IPS-11a (cell line): ENCODE measurements around the gene SLC35D1.

ENCODE experiments used
- H3K4me3 ChIP-seq: one replicate; pipeline ENCODE4 v1.5.1; 2013; ENCODE audit warnings: low read depth, low read length, control low read depth

SLC35D1 gene

DNA sequence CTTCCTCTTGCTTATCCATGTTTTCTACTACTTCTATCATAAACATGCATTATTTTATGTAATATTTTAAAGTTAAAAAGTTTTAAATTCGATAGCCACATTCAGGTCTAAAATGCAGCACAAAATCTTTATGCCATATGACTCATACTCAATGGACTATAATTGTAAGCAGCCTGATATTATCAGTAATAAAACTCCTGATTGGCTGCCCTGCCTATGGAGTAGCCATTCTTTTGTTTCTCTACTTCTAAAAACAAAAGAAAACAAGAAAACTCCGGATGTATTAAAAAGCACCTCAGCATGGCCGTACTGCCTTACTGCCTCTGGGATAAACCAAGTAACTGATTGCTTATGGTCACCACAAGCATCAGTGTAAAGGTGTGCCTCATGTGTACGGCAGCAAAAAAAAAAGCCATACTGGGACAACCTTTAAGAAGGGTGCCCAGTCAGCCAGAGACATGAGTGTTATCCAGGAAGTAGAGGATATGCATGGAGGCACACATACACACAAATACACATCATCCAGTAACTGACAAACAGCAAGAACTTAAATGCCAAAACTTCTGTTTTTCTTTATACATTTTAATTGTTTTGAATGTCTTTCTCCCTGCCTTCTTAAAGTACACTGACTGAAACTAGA, 9.2 kb downstream of the SLC35D1 start:
- no peak overlapping the region for H3K4me3 ChIP-seq

DNA sequence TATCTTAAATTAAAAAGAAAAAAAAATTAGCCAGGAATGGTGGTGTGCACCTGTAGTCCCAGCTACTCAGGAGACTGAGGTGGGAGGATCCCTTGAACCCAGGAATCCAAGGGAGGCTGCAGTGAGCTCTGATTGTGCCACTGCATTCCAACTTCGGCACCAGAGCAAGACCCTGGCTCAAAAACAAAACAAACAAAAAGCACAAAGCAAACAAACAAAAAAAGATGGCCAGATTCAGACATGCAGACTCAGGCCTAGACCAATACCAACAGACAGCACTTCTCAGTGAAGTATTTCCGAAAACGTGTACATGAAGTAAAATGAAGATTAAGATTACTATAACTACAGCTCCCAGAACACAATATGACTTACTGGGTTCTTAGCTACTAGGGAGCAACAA, 10.6 kb downstream of the SLC35D1 start:
- no peak overlapping the region for H3K4me3 ChIP-seq

DNA sequence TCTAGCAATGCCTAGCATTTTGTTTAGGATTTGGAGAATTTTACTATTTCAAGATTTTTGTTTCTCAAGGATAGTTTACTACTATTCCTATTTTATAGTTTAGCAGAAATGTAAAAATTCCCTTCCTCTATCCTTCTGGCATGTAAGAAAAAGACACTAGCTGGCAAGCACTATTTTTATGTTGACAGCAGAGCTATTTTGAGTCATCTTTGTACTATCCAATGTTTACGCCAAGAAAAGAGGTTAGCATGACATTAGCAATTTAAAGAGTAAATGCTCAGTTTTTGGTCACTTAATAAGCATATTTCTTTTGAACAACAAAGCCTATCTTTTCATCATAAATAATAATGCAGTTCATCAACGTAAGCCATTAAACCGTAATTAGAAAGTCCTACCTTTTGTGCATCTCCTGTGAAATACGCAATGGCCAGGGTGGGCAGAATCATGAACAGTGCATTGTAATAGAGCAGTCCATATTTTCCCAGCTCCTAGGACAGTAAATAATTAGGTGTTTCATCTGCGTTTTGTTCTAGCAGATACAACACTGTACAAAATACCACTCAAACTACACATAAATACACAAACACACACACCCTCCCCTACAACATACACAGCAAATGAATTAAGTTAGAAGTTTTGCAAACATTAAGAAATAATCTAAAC, 12.0 kb downstream of the SLC35D1 start:
- H3K4me3 ChIP-seq: no peak overlapping the region

DNA sequence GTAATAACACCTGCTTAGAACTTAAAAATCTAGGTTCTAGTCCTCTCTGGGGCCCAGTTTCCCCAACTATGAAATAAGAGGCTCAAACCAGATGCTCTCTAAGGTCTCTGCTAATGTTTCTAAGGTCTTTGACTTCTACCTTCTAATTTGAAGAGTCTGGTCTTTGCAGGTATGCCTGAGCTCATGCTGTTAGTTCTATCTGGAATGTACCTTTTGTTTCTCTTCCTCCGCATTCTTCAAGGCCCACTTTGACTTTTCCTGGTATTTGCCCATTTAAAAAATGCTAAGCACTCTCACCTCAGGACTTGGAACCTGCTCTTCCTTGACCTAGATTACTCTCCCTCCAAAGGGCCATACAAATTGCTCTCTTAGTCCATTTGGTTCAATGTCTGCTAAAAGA, 13.5 kb downstream of the SLC35D1 start:
- no peak overlapping the region for H3K4me3 ChIP-seq

DNA sequence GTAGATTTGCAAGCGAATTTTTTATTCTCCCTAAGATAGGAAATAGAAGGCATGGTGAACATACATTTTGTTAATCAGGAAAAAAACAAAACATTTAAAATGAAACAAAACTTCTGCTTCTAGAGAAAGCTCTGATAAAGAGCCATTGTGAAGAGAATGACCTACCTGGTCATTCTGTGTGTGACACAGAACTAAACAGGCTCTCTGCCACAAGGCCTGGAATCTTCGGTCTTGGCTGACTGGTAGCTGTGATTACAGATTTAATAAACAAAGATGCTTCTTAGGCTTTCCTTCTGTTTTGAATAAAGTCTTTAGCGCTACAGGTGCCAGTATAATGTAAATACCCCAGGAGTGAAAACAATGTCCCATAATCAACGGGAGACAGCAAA, 22.1 kb downstream of the SLC35D1 start:
- no peak overlapping the region for H3K4me3 ChIP-seq

DNA sequence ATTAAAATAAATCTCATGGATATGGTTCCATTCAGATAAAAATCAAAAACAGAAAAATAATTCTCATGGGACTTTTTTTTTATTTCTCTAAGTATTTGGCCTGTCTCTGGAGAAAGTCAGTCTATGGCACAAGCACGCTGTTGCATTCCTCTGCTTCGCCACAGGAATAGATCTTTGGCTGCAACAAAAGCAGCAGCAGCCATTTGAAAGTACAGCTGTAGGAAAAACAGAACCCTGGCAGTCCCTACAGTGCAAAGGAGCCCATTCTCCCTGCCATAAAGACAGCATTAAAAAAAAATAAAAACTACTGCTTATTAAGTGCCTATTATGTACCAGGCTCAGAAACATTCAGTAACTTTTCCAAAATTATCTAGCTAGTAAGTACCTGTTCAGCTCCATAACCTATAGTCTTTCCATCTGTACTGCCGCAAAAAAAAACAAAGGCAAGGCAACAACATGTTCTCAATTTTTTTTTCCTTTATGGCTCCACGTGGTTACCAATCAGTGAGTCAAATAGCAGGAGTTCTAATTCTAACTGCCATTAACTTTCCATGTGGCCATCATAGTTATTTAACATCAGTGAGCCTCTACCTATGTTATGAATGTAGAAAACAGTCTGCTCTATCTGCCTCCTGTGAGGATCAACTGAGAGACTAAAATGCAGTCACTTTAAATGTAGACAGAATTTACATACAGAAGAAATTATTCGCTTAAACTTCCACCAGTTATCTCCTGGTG, 22.7 kb downstream of the SLC35D1 start:
- H3K4me3 ChIP-seq: no peak overlapping the region

DNA sequence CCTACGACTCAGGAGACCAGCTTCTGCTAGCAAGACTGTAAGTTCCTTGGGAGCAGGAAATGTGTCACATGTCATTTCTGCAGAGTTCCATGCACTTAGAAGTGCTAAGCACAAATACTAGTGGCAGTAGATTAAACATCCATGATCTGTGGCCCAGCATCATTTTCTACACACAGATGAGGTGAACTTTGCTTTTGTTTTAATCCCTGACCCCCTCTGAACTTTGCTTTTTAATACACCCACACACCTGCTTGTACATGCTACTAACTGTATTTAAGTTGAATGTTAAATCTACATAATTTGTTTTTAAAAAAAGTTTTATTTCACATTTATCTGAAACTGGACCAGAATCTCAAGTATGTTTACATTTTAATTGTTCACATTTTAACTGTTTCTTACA, 24.5 kb downstream of the SLC35D1 start:
- H3K4me3 ChIP-seq: no peak overlapping the region

DNA sequence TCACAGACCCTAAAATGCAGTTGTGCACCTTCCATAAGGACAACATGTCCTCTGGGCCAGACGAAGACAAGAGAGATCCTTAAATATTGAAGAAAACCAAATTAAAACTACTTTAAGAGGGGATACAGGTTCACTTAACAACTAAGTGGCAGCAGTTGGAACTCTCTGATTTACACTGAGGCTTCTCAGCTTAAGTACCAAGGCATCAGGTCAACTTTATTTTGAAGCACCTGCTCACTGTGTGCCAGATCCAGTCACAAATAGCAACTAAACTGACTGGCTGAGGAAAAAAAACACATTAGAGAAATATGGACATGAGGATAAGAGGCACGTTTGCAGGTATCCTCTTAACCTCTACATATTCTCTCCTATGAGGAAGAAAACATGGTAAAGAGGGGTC, 33.2 kb downstream of the SLC35D1 start:
- H3K4me3 ChIP-seq: no peak overlapping the region

DNA sequence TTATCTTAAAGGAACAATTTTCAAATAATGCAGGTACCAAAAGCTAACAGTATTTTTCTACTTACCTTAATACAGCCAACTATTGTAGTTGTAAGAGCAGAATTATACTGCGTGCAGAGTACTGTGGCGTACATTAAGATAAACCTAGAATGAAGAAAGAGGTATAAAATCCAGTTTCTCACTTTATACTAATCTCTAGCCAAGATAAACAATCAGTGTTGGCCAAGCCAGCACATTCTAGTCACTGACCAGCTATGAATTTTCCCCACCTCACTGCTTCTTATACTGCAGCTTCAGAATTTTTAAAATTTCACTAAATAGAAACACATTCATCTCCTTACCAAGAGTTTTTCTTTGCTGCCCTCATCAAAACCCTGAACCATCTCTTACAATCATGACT, 33.6 kb downstream of the SLC35D1 start:
- H3K4me3 ChIP-seq: no peak overlapping the region

DNA sequence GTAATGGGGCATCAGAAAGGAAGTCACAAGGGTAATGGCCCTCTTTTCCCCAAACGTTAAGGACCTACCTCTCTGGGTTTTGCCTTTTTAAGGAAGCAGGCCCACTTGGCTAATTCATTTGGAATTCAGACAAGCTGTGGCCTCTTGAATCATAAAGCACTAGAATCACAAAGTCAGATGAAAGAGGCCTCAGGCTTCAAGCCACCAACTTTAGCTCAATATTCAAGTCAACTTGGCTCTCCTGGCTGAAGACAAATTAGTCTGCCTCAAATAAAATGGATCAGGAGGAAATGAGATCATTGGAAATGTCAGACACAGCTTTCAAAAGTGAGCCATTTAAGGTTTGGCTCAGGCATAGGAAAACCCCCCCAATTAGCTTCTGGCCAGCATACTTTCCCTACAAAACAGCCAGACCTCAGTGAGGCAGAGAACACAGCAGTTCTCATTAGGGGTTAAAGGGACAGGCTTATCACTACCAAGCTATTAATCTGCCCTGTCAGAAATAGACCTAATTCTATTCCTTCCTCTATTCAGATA, 34.3 kb downstream of the SLC35D1 start:
- no peak overlapping the region for H3K4me3 ChIP-seq

DNA sequence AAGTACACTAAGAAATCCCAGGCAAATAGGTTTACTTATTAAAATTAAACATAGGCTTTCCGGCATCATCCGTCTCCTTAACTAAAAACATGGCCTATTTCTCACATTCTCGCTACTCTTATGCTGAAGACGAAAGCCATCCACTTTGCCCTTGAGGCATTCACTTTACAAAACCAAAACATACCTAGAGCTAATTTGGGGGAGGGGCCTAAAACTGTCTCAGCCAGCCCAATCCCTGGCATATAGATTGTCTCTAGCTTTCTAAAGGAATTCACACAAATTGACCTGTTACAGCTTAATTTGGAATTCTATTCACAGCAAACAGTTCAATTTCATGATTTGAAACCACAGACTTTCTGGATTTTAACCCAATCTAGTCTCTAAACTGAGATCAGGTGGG, 34.8 kb downstream of the SLC35D1 start:
- no peak overlapping the region for H3K4me3 ChIP-seq

DNA sequence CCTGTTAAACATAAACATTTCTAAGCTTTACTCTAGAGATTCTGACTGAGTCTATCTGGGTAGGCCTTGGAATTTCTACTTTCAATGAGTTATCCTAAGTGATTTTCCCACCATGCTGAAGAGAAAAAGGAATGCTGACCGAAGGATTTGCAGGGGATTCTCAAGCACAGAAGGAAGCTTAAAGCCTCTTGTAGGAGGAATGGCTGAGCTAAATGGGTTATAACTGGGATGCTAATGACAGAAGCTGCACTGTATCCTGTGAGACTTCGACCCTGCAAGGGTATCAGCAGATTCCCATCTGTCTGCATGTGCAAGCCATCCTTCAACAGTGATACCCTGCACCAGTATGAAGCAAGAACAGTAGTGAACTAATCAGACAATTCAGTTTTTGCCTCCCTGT, 35.4 kb downstream of the SLC35D1 start:
- H3K4me3 ChIP-seq: no peak overlapping the region

DNA sequence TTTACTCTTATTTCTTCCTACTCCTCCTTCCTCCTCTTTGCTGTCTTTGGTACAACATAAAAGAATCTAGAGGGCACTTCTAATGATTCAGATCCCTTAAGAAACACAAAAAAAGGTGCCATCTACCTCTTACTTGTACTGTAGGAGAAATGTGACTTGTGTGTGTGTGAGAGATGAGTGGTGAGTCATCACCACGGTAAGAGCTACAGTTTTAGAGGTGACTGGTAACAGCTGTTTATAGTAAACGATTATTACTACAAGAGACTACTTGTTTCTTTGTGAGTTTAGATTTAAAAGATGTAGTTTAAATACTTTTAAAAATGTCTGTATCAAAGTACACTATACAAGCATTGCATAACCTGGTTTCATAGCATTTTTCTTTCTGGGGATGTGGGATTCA, 40.4 kb downstream of the SLC35D1 start:
- no peak overlapping the region for H3K4me3 ChIP-seq

DNA sequence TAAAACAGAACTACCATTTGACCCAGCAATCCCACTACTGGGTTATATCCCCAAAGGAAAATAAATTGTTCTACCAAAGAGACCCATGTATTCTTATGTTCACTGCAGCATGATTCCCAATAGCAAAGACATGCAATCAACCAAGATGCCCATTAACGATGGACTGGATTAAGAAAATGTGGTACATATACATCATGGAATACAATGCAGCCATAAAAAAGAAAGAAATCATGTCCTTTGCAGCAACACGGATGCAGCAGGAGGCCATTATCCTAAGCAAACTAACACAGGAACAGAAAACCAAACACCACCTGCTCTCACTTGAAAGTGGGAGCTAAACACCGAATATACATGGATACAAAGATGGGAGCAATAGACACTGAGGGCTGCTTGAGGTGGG, 44.2 kb downstream of the SLC35D1 start:
- H3K4me3 ChIP-seq: no peak overlapping the region

DNA sequence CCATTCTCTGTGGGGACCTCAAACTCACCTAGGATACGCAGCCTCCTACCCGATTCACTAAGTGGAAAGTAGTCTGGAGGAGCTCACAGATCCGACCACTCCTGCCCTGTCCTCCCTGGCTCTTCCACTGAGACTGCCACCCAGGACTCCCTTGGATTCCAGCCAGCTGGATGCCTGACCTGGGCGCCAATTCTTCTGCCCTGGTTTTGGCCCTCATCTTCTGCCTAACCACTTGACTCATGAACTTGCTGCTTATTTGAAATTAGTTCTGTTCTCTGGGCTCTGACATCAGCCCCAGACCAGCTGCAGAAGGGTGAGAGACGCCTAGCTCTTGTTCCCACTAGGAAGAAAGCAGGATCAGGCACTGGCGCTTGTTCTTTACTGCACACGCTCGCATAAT, 48.9 kb downstream of the SLC35D1 start:
- H3K4me3 ChIP-seq: no peak overlapping the region

DNA sequence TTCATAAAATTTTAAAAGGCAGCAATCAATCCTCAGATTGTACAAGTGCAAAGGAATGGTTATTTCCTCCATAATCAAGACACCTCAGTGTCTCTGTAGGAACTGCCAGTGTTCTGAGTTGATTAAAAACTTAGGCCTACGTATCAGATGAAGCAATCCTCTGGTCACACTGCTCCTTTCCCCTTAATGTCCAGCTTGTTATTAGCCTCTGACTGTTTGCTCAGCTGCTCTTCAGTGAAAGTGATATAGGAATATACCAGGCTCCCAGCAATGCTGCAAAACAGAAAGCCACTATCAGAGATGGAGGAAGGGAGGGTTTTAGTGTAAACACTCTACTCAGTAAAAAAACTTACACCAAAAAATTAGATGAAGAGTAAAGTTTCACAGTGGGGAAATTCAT, 49.8 kb downstream of the SLC35D1 start:
- H3K4me3 ChIP-seq: no peak overlapping the region

DNA sequence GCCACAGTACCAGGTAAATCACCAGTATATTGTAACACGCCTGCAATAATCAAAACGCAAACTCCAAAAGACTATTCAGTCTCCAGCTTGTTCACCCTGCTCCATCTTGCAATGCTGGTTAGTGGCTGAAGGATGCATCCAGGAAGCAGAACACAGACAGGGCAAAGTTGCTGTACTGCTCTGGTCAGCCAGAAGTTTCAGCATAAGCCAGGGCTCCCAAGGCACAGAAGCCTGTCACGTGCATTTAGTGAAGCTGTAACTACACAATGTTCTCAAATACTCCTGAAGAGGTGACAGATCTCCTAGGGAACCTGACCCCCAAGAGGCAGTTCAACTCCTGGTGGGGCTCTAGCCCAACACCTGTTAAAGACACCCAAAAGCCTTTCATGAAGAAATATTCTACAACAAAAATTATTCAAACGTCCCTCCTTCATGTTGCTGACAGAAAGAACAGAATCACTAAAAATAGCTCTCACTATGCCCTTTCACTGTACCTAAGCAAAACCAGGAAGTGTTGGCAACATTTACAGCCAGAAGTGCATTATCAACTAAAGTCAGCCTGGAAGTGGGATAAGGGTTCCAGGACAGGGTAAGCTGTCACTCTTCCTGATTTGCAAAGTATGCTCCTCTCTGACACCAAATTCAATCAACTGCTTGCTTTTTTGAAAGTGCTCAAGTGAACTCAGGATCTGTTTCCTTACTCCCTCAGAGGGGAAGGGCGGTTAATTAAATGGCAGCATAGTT, 52.1 kb downstream of the SLC35D1 start:
- H3K4me3 ChIP-seq: no peak overlapping the region

DNA sequence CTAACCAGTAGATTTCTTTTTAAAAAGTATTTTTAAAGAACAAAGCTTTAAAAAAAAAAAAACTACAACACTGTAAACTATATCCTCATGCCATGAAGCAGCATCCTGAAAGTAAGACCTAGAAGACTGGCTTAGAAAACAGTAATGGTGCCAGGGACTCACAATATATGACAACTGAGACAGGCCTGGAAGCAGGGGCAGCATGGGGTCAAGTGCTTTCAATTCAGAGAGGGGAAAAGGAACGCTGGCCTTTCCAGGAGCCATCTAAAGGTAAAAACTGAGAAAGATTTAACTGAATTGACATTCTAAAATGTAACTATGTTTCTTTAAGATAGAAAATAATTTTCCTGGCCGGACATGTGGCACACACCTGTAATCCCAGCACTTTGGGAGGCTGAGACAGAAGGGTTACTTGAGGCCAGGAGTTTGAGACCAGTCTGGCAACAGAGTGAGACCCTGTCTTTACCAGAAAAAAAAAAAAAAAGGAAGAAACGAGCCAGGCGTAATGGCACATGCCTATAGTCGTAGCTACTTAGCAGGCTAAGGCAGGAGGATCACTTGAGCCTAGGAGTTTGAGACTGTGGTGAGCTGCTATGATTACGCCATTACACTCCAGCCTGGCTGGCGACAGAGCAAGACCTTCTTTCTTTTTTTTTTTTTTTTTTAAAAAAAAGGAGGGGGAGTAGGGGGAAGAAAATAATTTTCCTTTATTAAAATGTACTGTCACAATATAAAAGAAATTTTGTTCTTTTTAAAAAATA, 54.1 kb downstream of the SLC35D1 start:
- no peak overlapping the region for H3K4me3 ChIP-seq

DNA sequence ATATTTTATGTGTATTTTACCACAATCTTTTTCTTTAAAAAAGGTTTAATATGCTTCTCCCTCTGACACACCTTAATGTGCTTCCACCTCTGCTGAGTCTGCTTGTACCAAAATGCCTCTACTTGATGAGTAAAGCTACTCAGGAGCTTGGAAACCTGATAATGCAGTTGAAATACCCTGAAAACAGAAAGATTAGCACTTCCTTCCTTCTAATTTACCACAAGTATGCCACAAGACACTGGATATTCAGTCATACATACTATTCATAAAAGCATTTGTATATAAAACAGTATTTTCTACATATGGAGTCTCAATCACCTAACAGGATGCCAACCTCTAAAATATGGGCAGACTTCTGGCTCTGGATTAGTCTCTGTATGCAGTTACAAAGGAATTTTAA, 55.0 kb downstream of the SLC35D1 start:
- H3K4me3 ChIP-seq: no peak overlapping the region

DNA sequence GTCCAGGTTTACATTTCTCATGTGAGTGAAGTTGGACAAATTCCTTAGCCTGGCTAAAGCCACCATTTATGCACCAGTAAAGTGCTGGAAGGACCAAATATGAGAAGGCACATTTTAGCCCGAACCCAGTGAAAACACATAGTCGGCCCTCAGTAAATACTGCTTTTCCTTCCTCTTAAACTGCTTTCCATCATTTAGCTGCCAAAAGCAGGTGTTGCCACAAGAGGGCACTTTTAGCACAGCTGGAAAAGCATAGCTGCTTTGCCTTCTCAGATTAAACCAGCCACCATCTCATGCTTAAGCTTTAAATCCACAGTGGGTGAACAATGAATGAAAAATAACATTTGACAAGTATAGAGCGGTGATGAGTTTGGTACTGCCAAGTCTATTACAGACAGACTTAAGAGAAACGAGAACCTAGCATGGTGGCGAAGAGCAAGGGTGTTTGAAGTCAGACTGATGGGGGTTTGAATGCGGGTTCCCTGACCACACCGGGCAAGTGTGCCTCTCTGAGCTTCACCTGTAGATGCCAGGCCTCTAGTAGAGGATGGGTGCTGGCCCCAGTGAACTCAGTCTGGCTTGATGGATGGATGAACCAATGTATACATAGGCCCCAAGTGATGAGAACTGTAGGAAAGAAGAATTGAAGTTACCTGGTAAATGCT, 57.8 kb downstream of the SLC35D1 start:
- no peak overlapping the region for H3K4me3 ChIP-seq
